Stimulated activated CD8-positive, alpha-beta memory T cell treated with anti-CD3 and anti-CD28 coated beads, Interleukin-2, amount 100 ng/mL, for 48 hours (primary cell): ENCODE data around the gene WDR20.
"Not testable (repeated sequence)": the region's sequence is repeated elsewhere in the genome, so short reads cannot be mapped to it uniquely, and the experiment has no call there.

Source experiments
- DNase-seq, 2 donors: peaks; one replicate each; pipeline ENCODE4 v3.0.0-alpha.2; 2020; ENCODE audit warnings: low read depth in 2 of 2

The WDR20 gene

DNA sequence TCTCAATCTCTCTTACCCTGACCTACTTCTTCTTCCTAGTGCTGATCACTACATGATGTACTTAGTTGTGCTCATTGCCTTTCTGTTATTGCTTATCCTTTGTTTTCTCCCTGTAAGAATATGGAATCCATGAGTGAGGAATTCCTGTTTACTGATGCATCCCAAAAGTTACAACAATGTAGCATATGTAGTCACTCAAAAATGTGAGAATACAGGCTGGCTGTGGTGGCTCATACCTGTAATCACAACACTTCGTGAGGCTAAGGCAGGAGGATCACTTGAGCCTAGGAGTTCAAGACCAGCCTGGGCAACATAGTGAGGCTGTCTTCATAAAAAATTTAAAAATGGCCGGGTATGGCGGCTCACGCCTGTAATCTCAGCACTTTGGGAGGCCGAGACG is 8.0 kb upstream of the WDR20 start:
- no peak for DNase-seq

DNA sequence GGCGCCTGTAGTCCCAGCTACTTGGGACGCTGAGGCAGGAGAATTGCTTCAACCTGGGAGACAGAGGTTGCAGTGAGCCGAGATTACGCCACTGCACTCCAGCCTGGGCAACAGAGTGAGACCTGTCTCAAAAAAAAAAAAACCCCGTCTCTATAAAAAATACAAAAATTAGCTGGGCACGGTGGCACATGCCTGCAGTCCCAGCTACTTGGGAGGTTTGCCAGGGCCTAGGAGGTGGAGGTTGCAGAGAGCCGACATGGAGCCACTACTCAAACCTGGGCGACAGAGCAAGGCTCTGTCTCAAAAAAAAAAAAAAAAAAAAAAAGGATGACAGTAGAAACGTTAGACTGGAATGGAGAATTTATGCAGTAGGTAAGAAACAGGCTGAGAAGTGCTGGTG is 5.7 kb upstream of the WDR20 start:
- not testable (repeated sequence) for DNase-seq

DNA sequence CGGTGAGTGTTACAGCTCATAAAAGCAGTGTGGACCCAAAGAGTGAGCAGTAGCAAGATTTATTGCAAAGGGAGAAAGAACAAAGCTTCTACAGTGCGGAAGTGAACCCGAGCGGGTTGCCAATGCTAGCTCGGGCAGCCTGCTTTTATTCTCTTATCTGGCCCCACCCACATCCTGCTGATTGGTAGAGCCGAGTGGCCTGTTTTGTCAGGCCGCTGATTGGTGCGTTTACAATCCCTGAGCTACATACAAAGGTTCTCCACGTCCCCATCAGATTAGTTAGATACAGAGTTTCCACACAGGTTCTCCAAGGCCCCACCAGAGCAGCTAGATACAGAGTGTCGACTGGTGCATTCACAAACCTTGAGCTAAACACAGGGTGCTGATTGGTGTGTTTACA is 5.0 kb upstream of the WDR20 start:
- not testable (repeated sequence) for DNase-seq

DNA sequence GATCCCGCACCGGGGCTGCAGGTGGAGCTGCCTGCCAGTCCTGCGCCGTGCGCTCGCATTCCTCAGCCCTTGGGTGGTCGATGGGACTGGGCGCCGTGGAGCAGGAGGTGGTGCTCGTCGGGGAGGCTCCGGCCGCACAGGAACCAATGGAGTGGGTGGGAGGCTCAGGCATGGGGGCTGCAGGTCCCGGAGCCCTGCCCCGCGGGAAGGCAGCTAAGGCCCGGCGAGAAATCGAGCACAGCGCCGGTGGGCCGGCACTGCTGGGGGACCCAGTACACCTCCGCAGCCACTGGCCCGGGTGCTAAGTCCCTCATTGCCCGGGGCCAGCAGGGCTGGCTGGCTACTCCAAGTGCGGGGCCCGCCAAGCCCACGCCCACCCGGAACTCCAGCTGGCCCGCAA is 4.2 kb upstream of the WDR20 start:
- DNase-seq: not testable (repeated sequence)

DNA sequence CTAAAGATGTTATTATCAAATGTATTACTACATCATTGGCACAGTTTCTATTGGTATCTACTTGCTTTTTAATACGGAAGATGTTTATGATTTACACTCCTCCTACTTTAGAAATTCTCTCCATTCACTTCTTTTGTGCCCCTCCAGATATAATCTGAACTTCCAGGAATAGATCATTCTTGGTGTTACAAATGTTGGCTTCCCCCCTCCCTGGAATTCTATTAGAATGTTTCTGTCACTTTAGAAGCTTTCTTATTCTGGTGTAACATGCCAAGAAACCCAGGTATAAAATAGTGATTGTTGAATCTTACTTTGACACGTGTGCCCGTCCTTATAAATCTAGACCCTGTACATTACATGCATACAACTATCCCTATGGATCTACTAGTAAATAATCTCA is 1.2 kb upstream of the WDR20 start:
- no peak for DNase-seq

DNA sequence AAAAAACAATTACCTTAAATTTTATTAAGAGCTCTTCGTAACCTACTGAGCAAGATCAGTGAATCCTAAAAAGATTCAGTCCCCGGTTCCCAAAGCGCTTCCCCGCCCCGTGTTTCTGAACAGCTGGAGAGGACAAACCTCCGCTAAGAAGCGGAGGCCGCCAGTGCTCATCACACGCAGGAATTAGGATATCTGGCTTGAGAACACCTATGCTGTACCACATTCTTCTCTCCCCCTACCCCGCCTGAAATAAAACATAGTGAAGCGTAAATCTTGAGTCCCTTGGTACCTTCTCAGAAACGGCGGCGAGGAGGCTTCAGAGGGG is 774 bp upstream of the WDR20 start:
- DNase-seq: no peak

DNA sequence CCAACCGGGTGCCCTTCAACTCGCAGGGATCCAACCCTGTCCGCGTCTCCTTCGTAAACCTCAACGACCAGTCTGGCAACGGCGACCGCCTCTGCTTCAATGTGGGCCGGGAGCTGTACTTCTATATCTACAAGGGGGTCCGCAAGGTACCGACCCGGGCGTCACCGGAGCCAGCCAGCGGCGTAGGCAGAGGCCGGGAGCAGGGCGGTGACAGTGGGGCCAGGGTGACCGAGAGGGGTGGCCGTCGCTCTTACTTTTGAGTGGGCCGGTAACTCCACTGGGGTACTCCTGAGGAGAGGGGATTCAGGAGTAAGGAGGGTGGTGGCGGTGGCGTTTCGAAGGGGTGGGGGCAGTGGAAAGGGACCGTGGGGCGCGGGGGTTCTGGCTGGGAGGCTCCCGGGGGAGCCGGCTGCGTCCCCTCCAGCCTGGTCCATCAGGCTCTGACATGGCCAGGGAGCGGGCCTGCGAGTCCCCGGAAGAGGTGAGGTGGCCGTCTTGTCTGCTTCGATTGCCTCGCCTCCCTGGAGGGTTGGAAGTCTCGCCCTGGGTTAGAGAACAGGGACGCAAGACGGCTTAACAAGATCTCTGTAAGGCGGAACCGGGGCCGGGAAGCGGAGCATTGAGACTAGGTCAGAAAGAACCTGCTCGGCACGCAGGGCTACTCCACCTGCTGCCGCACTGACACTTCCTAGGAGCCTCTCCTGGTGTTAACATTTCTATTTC is 491 bp downstream of the WDR20 start:
- peak; percentile 23 to 28 for DNase-seq

DNA sequence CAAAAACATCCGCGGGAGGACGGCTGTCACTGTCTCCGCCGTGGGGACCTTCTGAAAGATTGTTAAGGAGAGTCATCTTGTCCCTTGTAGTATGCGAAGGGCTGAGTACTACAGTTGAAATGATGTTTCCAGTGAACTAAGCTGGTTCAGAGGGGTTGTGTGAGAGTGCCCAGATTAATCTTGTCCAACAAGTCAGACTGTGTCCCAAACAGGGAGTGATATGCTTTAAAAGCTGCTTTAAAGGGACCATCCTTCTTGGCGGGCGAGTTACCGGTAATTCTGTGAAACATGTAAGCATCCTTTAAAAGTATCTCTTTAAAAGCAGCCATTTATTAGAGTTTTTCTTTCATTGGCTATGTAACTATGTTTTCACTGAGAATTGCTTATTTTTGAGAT is 1.1 kb downstream of the WDR20 start:
- DNase-seq: no peak

DNA sequence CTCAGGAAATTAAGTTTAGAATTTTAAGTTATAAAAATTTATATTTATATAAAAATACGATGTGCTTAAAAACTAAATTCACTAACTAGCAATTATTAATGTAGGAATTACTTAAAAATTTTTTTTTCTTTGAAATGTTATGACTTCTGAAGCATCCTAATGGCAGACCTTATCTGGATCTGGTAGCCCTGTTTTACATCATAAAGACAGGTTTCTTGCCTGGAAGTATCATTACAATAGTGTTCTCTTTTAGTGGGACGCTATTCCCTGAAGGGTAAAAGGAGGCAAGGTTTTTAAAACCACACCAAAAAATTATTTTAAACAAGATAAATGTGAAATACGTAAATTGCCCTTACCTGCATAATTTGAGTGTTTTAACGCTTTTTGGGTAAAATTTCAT is 2.1 kb downstream of the WDR20 start:
- no peak for DNase-seq

DNA sequence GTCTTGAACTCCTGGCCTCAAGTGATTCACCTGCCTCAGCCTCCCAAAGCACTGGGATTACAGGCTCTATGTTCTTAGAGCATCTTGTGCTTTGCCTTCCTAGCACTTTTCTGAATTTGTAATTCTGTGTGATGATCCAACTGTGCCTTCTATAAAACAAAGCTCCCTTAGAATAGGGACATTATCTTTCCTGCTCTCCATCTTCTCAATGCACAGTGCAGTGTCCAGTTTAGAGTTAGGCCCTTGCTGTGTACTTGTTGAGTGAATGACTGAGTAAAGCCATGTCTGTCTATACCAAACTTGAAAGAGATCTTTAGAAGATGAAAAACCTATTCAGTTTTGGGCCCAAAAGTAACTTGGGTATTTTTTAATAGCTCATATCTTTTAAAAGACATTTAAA is 5.2 kb downstream of the WDR20 start:
- no peak for DNase-seq

DNA sequence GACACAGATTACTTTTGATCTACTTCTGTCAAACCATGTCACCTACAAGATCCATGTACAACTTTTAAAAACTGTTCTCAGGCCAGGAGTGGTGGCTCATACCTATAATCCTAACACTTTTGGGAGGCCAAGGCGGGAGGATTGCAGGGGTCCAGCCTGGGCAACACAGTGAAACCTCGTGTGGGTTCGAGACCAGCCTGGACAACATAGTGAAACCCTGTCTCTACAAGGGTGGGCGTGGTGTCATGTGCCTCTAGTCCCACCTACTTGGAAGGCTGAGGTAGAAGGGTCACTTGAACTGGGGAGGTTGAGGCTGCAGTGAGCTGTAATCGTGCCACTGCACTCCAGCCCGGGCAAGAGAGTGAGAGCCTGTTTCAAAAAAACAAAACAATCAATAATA is 5.7 kb downstream of the WDR20 start:
- DNase-seq: no peak

DNA sequence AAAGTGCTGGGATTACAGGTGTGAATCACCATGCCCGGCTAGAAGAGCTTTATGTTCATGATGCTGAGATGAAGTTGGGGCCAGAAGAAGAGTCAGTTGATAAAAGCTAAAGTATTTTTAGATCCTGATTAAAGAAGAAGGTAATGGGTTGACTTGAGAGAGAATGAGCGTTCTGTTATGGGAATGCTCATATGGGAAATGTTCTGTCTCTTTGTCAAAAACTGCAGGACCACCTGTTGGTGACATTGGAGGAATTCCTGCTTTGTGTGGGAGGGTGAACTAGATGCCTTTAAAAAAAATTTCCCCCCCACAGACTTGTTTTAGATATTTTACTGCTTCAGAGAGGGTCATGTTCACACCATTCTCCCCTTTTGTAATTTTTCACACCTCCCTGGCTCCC is 6.7 kb downstream of the WDR20 start:
- DNase-seq: no peak

DNA sequence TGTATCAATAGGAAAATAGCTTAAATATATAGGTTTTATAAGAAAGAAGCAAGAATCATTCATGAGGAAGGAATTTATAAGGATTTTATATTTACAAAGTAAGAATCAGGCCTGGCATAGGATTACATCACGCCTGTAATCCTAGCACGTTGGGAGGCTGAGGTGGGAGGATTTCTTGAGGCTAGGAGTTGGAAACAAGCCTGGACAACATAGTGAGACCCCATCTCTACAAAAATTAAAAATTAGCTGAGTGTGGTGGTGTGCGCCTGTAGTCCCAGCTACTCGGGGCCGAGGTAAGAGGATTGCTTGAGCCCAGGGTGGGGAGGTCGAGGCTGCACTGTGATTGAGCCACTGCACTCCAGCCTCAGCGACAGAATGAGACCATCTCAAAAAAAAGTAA is 10.4 kb downstream of the WDR20 start:
- no peak for DNase-seq

DNA sequence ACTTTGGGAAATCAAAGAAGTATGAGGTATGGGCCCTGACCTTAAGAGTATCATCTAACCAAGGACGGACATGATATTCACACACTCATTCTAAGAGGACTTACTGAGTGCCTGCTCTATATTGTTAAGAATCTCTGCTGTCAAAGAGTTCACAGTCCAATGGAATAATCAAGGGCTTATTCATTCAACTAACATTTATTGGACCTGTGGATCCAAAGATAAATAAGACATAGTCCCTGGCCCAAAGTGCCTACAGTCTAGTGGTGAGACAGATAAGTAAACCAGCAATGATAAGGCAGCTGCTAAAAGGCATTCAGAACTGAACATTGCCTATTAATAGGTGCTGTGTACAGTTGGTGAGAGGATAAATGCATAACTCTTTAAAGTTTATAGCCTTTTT is 11.0 kb downstream of the WDR20 start:
- no peak for DNase-seq

DNA sequence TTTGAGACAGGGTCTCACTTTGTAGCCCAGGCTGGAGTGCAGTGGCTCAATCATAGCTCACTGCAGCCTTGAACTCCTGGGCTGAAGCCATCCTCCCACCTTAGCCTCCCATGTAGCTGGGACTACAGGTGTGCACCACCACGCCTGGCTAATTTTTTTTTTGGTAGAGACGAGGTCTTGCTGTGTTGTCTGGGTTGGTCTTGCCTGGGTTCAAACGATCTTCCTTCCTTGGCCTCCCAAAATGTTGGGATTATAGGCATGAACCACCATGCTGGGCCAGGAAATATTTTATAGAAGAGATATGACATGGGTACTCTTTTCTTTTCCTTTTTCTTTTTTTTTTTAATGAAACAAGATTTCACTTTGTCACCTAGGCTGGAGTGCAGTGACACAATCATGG is 11.7 kb downstream of the WDR20 start:
- DNase-seq: not testable (repeated sequence)

DNA sequence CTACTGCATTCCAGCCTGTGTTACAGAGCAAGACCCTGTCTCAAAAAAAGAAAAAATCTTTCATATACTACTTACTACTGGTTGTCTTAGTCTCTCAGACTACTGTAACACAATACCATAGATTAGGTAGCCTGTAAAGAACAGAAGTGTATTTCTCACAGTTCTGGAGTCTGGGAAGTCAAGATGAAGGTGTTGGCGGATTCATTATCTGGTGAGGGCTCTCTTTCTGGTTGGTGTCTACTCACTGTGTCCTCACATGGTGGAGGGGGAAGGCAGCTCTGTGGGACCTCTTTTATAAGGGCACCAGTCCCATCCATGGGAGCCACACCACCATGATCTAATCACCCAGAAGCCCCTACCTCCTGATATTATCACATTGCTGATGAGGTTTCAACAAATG is 14.4 kb downstream of the WDR20 start:
- DNase-seq: no peak

DNA sequence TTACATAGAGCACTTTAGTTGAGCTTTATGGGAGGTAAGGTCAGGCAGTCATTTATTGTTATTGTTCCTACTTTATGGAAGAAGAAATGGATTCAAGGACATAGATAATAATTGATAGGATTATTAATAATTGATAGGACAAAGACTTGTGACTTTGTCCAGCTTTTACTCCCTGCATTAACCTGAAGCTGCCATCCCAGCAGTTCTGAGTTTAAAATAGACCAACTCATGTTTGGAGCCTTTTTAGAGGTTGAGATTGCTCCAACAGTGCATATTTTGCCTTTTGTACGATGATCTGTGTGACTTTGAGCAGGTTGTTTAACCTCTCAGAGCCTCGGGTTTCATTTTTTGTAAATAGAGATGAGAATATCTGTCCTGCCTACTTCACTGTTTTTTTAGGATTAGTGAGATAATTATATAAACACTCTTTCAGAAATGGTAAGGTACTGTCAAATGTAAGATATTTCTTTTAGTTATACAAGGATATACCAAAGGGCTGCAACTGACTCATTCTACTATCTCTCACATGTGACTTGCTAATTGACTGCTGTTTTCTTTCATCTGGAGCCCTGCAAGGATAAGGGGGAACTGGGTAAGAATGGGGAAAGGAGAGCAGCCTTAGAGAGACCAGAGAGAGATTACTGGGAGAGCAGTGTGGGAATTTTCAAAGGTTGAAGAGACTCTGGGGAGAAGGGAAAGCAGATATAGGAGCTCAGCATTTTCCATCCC is 15.3 kb downstream of the WDR20 start:
- no peak for DNase-seq

DNA sequence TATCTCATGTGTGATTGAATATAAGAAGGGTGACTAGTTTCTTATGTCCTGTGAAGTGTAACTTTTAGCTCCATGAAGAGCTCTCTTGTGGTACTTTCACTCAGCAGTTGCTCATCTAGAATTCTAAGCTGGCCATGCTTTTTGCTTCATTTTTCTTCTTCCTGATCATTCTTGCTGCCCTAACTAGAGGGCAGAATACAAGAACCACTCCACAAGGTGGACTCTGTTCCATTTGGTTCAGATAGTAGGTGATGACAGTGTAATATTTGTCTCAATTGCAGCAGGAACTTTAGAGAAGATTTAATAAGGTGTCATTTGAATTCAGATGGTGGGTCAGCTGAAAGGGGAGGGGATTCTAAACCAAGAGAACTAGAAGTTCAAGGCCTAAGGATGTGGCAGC is 17.6 kb downstream of the WDR20 start:
- no peak for DNase-seq

DNA sequence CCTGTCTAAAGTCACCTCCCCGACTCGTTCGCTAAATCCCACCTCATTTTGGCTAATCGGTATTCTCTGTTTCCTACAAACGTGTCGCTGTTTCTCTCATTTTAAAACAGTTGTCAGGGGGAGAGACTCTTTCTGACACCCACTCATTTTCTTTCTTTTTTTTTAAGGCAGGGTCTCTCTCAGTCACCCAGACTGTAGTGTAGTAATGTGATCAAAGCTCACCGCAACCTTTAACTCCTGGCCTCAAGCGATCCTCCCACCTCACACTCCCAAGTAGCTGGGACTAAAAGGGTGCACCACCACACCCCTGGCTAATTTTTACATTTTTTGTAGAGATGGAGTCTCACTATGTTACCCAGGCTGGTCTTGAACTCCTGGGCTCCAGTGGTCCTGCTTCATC is 19.1 kb downstream of the WDR20 start:
- DNase-seq: no peak

DNA sequence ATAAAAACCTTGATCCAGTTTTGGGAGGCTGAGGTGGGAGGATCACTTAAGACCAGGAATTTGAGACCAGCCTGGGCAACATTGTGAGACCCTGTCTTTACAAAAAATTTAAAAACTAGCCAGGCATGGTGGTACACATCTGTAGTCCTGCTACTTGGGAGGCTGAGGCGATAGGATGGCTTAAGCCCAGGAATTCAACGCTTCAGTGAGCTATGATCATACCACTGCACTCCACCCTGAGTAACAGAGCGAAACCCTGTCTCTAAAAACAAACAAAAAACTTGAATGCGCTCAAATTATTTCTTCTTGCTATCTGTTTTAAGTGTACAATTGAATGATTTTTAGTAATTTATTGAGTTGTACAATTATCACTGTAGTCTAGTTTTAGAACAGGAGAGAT is 20.1 kb downstream of the WDR20 start:
- no peak for DNase-seq

DNA sequence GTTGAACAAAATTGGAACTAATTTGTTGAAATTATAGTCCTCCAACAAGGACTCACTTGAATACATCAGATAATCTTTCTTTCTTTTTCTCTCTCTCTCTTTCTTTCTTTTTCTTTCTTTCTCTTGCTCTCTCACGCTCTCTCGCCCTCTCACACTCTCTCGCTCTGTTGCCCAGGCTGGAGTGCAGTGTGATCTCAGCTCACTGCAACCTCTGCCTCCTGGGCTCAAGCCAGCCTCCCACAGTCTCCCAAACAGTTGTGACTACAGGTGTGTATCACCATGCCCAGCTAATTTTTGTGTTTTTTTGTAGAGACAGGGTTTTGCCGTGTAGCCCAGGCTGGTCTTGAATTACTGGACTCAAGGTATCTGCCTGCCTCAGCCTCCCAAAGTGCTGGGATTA is 22.8 kb downstream of the WDR20 start:
- DNase-seq: no peak

DNA sequence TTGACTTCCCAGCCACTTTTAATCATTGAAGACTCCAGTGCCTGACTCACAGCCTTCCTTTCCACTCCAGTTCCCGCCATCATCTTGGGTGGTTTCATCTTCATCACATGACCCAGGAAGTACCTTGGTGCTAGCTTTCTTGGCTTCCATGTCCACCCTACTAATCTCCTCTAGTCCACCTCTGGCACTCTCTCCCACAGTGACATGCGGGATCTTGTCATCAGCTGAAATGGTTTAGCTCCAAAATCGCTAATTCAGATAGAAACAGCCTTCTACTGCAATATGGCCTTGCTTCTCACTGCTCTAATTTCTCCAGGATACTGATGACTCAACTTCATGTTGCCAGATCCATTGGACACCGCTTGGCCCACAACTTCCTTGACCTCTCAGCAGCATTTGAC is 24.5 kb downstream of the WDR20 start:
- DNase-seq: no peak

DNA sequence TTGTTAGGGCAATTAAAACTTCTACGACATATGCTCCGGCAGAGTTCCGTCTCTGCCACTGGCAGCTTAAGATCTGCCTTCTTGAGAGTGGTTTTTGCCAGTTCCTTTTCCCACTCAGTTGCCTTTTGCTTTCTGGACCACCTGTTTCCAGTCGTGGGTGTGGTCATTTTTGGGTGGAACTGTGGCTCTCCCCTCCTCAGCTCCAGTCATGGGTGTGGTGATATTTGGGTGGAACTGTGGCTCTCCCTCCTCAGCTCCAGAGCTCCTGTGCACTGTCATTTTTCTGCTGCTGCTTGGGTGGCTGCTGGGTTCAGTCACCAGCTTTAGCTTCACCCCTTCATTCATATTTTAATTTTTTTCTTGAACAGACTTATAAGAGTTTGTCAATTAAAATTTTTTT is 25.3 kb downstream of the WDR20 start:
- no peak for DNase-seq

DNA sequence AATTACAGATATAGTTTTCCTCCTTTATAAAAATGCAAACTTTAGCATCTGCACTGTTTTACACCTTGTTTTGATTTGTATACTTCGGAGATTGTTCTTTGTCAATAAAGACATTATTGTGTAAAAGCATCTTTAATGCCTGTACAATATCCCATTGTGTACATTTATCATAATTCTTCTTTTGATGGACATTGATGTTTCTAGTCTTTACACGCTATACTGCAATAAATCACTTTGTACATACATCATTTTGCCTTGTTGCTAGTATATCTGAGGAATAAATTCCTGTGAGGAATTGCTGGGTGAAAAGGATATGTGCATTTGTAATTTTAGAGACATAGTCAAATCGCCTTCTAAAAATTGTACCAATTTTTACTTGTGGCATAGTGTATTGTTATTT is 30.4 kb downstream of the WDR20 start:
- no peak for DNase-seq
